NCI-H510A (cell line): ENCODE data around the gene POTEB.
"Not testable (repeated sequence)": the region's sequence is repeated elsewhere in the genome, so short reads cannot be mapped to it uniquely, and the experiment has no call there.

Source experiments
- DNase-seq: peaks from one replicate; lab custom pipeline; 2025; lab: John Stamatoyannopoulos, UW

POTEB gene

DNA sequence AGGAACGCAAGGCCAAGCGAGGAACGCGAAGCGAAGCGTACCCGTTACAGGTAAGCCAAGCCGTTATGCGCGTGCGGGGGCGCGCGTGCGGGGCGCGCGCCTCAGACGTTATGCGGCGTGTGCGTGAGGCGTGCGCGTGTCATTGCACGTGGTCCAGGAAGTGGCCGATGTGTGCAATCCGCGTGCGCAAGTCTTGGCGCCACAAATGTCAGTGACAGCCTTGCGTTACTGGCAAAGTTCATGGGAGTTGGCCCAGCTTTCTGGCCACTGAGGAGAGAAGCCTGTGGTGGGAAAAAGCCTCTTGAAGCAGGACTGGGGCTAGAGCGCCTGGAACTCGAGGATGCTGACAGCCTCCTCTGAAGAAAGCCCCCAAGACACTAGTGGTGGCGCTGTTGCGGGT, at the start of gene POTEB:
POTEB (minus strand) TSS at position 101 of the 400 bp plus-strand sequence. CDS start 489 bp downstream, outside the sequence.
- DNase-seq = not testable (repeated sequence)

GRCh38 chr15:21890955-21891354, 13.4 kb upstream of the POTEB start:
- DNase-seq = not testable (repeated sequence)

- not testable (repeated sequence) for DNase-seq
Measured at GRCh38 chr15:21889542-21889941, 12.0 kb upstream of the POTEB start.

- not testable (repeated sequence) for DNase-seq
Measured at GRCh38 chr15:21838831-21839230, 38.7 kb downstream of the POTEB start.
